Transverse colon (tissue), 3 donors: ENCODE data around the gene AP3B1.

Experiments used
- CTCF ChIP-seq, 5 experiments: fragments of 200-600 bp in 3 of 5; fragments of 450-650 bp in 2 of 5; sonication (generic) in 3 of 5; IDR thresholded peaks; 1 replicate in 2 of 5; 2 replicates in 3 of 5; pipeline ENCODE4 v1.5.1; 2016 to 2017; ENCODE audit warnings: antibody characterized with exemption in 5 of 5, inconsistent platforms in 3 of 5, mild to moderate bottlenecking in 2 of 5, moderate library complexity in 1 of 5
- POLR2A ChIP-seq: fragments of 450-650 bp; IDR thresholded peaks from one replicate; pipeline ENCODE4 v1.6.1; 2016; ENCODE audit warnings: antibody characterized with exemption, mild to moderate bottlenecking, moderate library complexity

GRCh38 chr5:78326930-78327329 is 32.4 kb upstream of the AP3B1 start:
- no peak for TF ChIP-seq CTCF (IDR thresholded peaks at IDR 0.05)
- no peak for TF ChIP-seq POLR2A
